Measurements from ENCODE around the gene TMPRSS11B. TPM values are rescaled to one million over a fixed set of nuclear protein-coding genes. Genes with fewer than 3 reads are reported as not detected.

The TMPRSS11B gene
- total RNA-seq, 1 donor from 2014 or later, result 0.27 TPM

DNA sequence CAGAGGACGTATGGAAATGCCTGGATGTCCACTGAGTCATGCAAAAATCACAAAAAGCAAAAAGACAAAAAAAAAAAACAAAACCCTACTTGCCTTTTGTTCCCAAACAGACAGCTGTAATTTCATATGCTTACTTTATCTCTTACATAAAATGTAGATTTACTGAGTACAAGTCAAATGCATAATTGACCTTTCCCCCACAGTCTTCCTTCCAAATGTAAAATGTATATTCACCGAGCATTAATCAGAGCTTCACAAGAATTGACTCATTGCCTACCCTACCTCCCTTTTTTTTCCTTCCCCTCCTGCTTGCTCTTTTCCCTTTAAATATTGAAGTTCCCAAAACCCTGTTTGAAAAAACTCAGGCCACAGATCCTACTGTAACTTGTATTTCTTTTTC, 32.5 kb upstream of the TMPRSS11B start:
- TF ChIP-seq EZH2 (IDR thresholded peaks at IDR 0.05; ENCODE audit: insufficient read depth, low read length), result no peak
- TF ChIP-seq, protein P1, sequence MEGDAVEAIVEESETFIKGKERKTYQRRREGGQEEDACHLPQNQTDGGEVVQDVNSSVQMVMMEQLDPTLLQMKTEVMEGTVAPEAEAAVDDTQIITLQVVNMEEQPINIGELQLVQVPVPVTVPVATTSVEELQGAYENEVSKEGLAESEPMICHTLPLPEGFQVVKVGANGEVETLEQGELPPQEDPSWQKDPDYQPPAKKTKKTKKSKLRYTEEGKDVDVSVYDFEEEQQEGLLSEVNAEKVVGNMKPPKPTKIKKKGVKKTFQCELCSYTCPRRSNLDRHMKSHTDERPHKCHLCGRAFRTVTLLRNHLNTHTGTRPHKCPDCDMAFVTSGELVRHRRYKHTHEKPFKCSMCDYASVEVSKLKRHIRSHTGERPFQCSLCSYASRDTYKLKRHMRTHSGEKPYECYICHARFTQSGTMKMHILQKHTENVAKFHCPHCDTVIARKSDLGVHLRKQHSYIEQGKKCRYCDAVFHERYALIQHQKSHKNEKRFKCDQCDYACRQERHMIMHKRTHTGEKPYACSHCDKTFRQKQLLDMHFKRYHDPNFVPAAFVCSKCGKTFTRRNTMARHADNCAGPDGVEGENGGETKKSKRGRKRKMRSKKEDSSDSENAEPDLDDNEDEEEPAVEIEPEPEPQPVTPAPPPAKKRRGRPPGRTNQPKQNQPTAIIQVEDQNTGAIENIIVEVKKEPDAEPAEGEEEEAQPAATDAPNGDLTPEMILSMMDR (IDR thresholded peaks at IDR 0.05; ENCODE audit: insufficient read depth, low read depth, low read length), result no peak
- no peaks in the 10 kb centered on the region for H4K20me1 ChIP-seq (ENCODE audit: insufficient read depth, low read length)
- no peak for FAIRE-seq
- H3K27ac ChIP-seq (ENCODE audit: low read depth, low read length), result no peak overlapping the region
- no peak overlapping the region for H3K9ac ChIP-seq (ENCODE audit: low read length)
- Mint-ChIP-seq H3K36me3 (ENCODE audit: low read depth, unreplicated experiment) (peaks cover 2% of the 10 kb centered on the region), H3K4me1 (ENCODE audit: low read depth, unreplicated experiment) (peaks cover 23% of the 10 kb centered on the region), H3K27ac (ENCODE audit: unreplicated experiment) (no peak overlapping the region), H3K9me3 (ENCODE audit: unreplicated experiment) (no peaks in the 10 kb centered on the region), H3K27me3 (ENCODE audit: low read depth, unreplicated experiment) (no peaks in the 10 kb centered on the region), H3K4me3 (ENCODE audit: unreplicated experiment) (no peak overlapping the region)
- DNase-seq (ENCODE audit: low read depth), result no peak
- no peaks in the 10 kb centered on the region for H3K9me3 ChIP-seq (ENCODE audit: insufficient read depth, low read depth, low read length)
- H3K4me2 ChIP-seq (ENCODE audit: low read length), result no peak overlapping the region
- H2AFZ ChIP-seq (ENCODE audit: low read depth, low read length), result no peak overlapping the region
- H3K4me1 ChIP-seq (ENCODE audit: insufficient read depth, low read length), result no peaks in the 10 kb centered on the region
- no peaks in the 10 kb centered on the region for H3K36me3 ChIP-seq (ENCODE audit: insufficient read depth, low read length)
- no peaks in the 10 kb centered on the region for H3K79me2 ChIP-seq (ENCODE audit: insufficient read depth, low read length)
- H3K4me3 ChIP-seq (ENCODE audit: insufficient read depth, low read depth, low read length), result no peak overlapping the region
- no peaks in the 10 kb centered on the region for H3K27me3 ChIP-seq (ENCODE audit: insufficient read depth, low read length)

- H3K27me3 Mint-ChIP-seq (ENCODE audit: low read depth, unreplicated experiment), result no peaks in the 10 kb centered on the region
- no peak overlapping the region for H2AFZ ChIP-seq (ENCODE audit: low read depth, low read length)
- no peaks in the 10 kb centered on the region for H4K20me1 ChIP-seq (ENCODE audit: insufficient read depth, low read length)
- FAIRE-seq (no peak), DNase-seq (ENCODE audit: low read depth) (no peak)
- no peak overlapping the region for H3K4me3 ChIP-seq (ENCODE audit: insufficient read depth, low read depth, low read length)
- H3K4me3 Mint-ChIP-seq (ENCODE audit: unreplicated experiment), result no peak overlapping the region
- H3K9me3 ChIP-seq (ENCODE audit: insufficient read depth, low read depth, low read length), result no peaks in the 10 kb centered on the region
- H3K27me3 ChIP-seq (ENCODE audit: insufficient read depth, low read length), result no peaks in the 10 kb centered on the region
- TF ChIP-seq, protein P1 (IDR thresholded peaks at IDR 0.05; ENCODE audit: insufficient read depth, low read depth, low read length), result no peak
- TF ChIP-seq EZH2 (IDR thresholded peaks at IDR 0.05; ENCODE audit: insufficient read depth, low read length), result no peak
- no peak overlapping the region for H3K9ac ChIP-seq (ENCODE audit: low read length)
- H3K36me3 Mint-ChIP-seq (ENCODE audit: low read depth, unreplicated experiment), result peaks cover 2% of the 10 kb centered on the region
- H3K4me2 ChIP-seq (ENCODE audit: low read length), result no peak overlapping the region
- no peak overlapping the region for H3K27ac Mint-ChIP-seq (ENCODE audit: unreplicated experiment)
- no peak overlapping the region for H3K27ac ChIP-seq (ENCODE audit: low read depth, low read length)
- H3K9me3 Mint-ChIP-seq (ENCODE audit: unreplicated experiment), result no peaks in the 10 kb centered on the region
- peaks cover 27% of the 10 kb centered on the region for H3K4me1 Mint-ChIP-seq (ENCODE audit: low read depth, unreplicated experiment)
- peaks cover 2% of the 10 kb centered on the region for H3K4me1 ChIP-seq (ENCODE audit: insufficient read depth, low read length)
- H3K36me3 ChIP-seq (ENCODE audit: insufficient read depth, low read length), result no peaks in the 10 kb centered on the region
- H3K79me2 ChIP-seq (ENCODE audit: insufficient read depth, low read length), result no peaks in the 10 kb centered on the region
Observed at GRCh38 chr4:68277627-68278026, 32.1 kb upstream of the TMPRSS11B start.

- H3K4me3 ChIP-seq (ENCODE audit: insufficient read depth, low read depth, low read length), result no peak overlapping the region
- no peaks in the 10 kb centered on the region for H3K36me3 ChIP-seq (ENCODE audit: insufficient read depth, low read length)
- Mint-ChIP-seq H3K36me3 (ENCODE audit: low read depth, unreplicated experiment) (peaks cover 2% of the 10 kb centered on the region), H3K27me3 (ENCODE audit: low read depth, unreplicated experiment) (no peaks in the 10 kb centered on the region), H3K9me3 (ENCODE audit: unreplicated experiment) (peaks cover 2% of the 10 kb centered on the region), H3K4me1 (ENCODE audit: low read depth, unreplicated experiment) (peaks cover 33% of the 10 kb centered on the region), H3K4me3 (ENCODE audit: unreplicated experiment) (peak overlapping the region; percentile 78), H3K27ac (ENCODE audit: unreplicated experiment) (peak overlapping the region; percentile 96)
- H3K27me3 ChIP-seq (ENCODE audit: insufficient read depth, low read length), result no peaks in the 10 kb centered on the region
- no peak overlapping the region for H3K27ac ChIP-seq (ENCODE audit: low read depth, low read length)
- FAIRE-seq, result peak; percentile 23
- DNase-seq (ENCODE audit: low read depth), result peak; percentile 31
- H3K9me3 ChIP-seq (ENCODE audit: insufficient read depth, low read depth, low read length), result no peaks in the 10 kb centered on the region
- peaks cover 8% of the 10 kb centered on the region for H3K4me1 ChIP-seq (ENCODE audit: insufficient read depth, low read length)
- H4K20me1 ChIP-seq (ENCODE audit: insufficient read depth, low read length), result no peaks in the 10 kb centered on the region
- no peak overlapping the region for H3K9ac ChIP-seq (ENCODE audit: low read length)
- TF ChIP-seq, protein P1 (IDR thresholded peaks at IDR 0.05; ENCODE audit: insufficient read depth, low read depth, low read length), result no peak
- TF ChIP-seq EZH2 (IDR thresholded peaks at IDR 0.05; ENCODE audit: insufficient read depth, low read length), result no peak
- H3K79me2 ChIP-seq (ENCODE audit: insufficient read depth, low read length), result no peaks in the 10 kb centered on the region
- H2AFZ ChIP-seq (ENCODE audit: low read depth, low read length), result no peak overlapping the region
- peak overlapping the region; percentile 76 for H3K4me2 ChIP-seq (ENCODE audit: low read length)
Observed at GRCh38 chr4:68272860-68273259, 27.4 kb upstream of the TMPRSS11B start.

Measured in astrocyte (in vitro differentiated cells and primary cell).